Panc1 (cell line): Measurements from ENCODE around the gene ISOC2. TPM values are rescaled to one million over a fixed set of nuclear protein-coding genes. Genes with fewer than 3 reads are reported as not detected.
A peak's percentile ranks its signal among the peaks of the same experiment; 100 is the strongest.

ENCODE experiments used
- ATAC-seq: fragments of 200-7000 bp; cut with Tn5 transposase; 2 replicates; pipeline ENCODE4 v1.9.1; 2020; ENCODE audit warnings: mild to moderate bottlenecking, moderate library complexity
- BruUV-seq: library from RNA; stranded (reverse); fragments of 400-500 nt; replicated peaks from 2 replicates; lab custom pipeline; 2021; lab: Mats Ljungman, UMichigan
- CTCF ChIA-PET: fragments of 300-600 bp; sonication (Branson Sonifier 250); formaldehyde crosslinking; loops from one replicate; lab custom pipeline; 2022; ENCODE audit warnings: antibody characterized with exemption; lab: Charles Lee
- POLR2A ChIA-PET: fragments of 300-600 bp; sonication (Branson Sonifier 250); formaldehyde crosslinking; loops from one replicate; lab custom pipeline; 2022; ENCODE audit warnings: antibody characterized with exemption; lab: Charles Lee
- DNase-seq: peaks from one replicate; pipeline ENCODE4 v3.0.0-alpha.2; 2010; ENCODE audit warnings: low read depth, low spot score
- H3K27ac ChIP-seq: 2 replicates; pipeline ENCODE4 v1.5.1; 2011; ENCODE audit warnings: mild to moderate bottlenecking, low read length, inconsistent platforms
- H3K27me3 ChIP-seq: fragments of 200-500 bp; sonication (Bioruptor generic); 2 replicates; pipeline ENCODE4 v1.6.0; 2014; ENCODE audit warnings: low read length, inconsistent platforms; ENCODE audit not compliant: control insufficient read depth, insufficient read depth
- H3K36me3 ChIP-seq: fragments of 200-500 bp; sonication (Bioruptor generic); 2 replicates; pipeline ENCODE4 v1.5.1; 2014; ENCODE audit warnings: inconsistent platforms, mild to moderate bottlenecking, low read length, moderate library complexity; ENCODE audit not compliant: control insufficient read depth, insufficient read depth
- H3K4me1 ChIP-seq: 2 replicates; pipeline ENCODE4 v1.5.1; 2011; ENCODE audit warnings: inconsistent platforms, mild to moderate bottlenecking, low read length, moderate library complexity; ENCODE audit not compliant: control insufficient read depth, insufficient read depth
- H3K4me3 ChIP-seq, 2 experiments: 2 replicates each; pipeline ENCODE4 v1.5.1; 2011 to 2012; ENCODE audit warnings: low read depth in 2 of 2, low read length in 2 of 2, mild to moderate bottlenecking in 2 of 2, inconsistent platforms in 1 of 2, moderate library complexity in 1 of 2
- H3K9me3 ChIP-seq: fragments of 200-500 bp; sonication (Bioruptor generic); 2 replicates; pipeline ENCODE4 v1.5.1; 2014; ENCODE audit warnings: low read depth, mild to moderate bottlenecking, inconsistent platforms, low read length, moderate library complexity; ENCODE audit not compliant: control insufficient read depth, insufficient read depth
- CTCF ChIP-seq: fragments of 450-650 bp; IDR thresholded peaks from 2 replicates; pipeline ENCODE4 v1.5.1; 2017; ENCODE audit warnings: mild to moderate bottlenecking
- POLR2AphosphoS5 ChIP-seq: IDR thresholded peaks from 2 replicates; pipeline ENCODE4 v1.6.1; 2012; ENCODE audit warnings: mild to moderate bottlenecking, low read depth, low read length, moderate library complexity
- REST ChIP-seq, 2 experiments: IDR thresholded peaks; 2 replicates each; pipeline ENCODE4 v1.6.1; 2011 to 2012; ENCODE audit warnings: low read depth in 2 of 2, control low read depth in 1 of 2, low read length in 1 of 2, mild to moderate bottlenecking in 1 of 2, moderate library complexity in 1 of 2; ENCODE audit not compliant: insufficient read depth in 1 of 2
- SIN3A ChIP-seq: IDR thresholded peaks from 2 replicates; pipeline ENCODE4 v1.6.1; 2012; ENCODE audit warnings: low read depth, mild to moderate bottlenecking, low read length, moderate library complexity, borderline replicate concordance; ENCODE audit not compliant: insufficient read depth
- TCF7L2 ChIP-seq: IDR thresholded peaks from 2 replicates; pipeline ENCODE4 v1.6.1; 2011; ENCODE audit warnings: mild to moderate bottlenecking, low read depth, low read length, inconsistent platforms
- in situ Hi-C: cut with HindIII; loops from 2 replicates; pipeline ENCODE4 v1.10.0; 2016; ENCODE audit warnings: low sequenced_read_pairs, low pct_unique_long_range_greater_than_20kb
- intact Hi-C: fragments of 100-400 bp; cut with micrococcal nuclease; formaldehyde crosslinking; loops from one replicate; pipeline ENCODE4 v1.10.0; 2022; ENCODE audit not compliant: unreplicated experiment
- total RNA-seq: library from RNA; stranded (reverse); gene quantifications from one replicate; pipeline ENCODE4 v1.2.1, GENCODE V29; 2021; ENCODE audit not compliant: unreplicated experiment

The ISOC2 gene
- total RNA-seq, 1 experiment from 2014 or later, result 150 TPM

GRCh38 chr19:55443045-55443823 lies 18.2 kb downstream of the ISOC2 start, which contains the start of gene SHISA7:
TSS of gene SHISA7 (minus strand) at chr19:55443300. CDS start at chr19:55442863, 437 bp downstream.
- Histone ChIP-seq H3K27me3 (peaks cover 21% of the 10 kb centered on the region), H3K4me1 (peaks cover 15% of the 10 kb centered on the region), H3K36me3 (no peaks in the 10 kb centered on the region), H3K4me3 (peak within 1 kb of the TSS in 1 of 2 experiments; percentile 29; a peak in 2 of 4 replicates), H3K9me3 (no peaks in the 10 kb centered on the region), H3K27ac (no peak within 1 kb of the TSS)
- peak; percentile 60 for ATAC-seq
- POLR2A ChIA-PET, result interaction anchor here (0.5 kb wide), 1 partner anchor 24 kb away, joined by 6 read pairs; no protein-coding TSS in a partner anchor
- in situ Hi-C loops, result no loop called here
- DNase-seq, result no peak
- CTCF ChIA-PET, result interaction anchor here (0.8 kb wide), 1 partner anchor 44 kb away, joined by 4 read pairs; no protein-coding TSS in a partner anchor
- TF ChIP-seq REST (IDR thresholded peaks at IDR 0.05; ENCODE audit: insufficient read depth in 1 of 2, low read depth in 2 of 2, low read length in 1 of 2) (no peak), POLR2AphosphoS5 (no peak), SIN3A (no peak), CTCF (no peak; the same call in 1 of the 2 replicates)
- no TSS peak for BruUV-seq
- intact Hi-C loops, result no loop called here

- intact Hi-C loops, result no loop called here
- CTCF ChIA-PET, result no interaction called here
- ATAC-seq, result peak; percentile 59
Measured at GRCh38 chr19:55442372-55442961, 19.0 kb downstream of the ISOC2 start.

More at GRCh38 chr19:55442372-55442961, 19.0 kb downstream of the ISOC2 start:
- H3K27me3 ChIP-seq, result peaks cover 21% of the 10 kb centered on the region
- no peak for TF ChIP-seq POLR2AphosphoS5
- no peak for TF ChIP-seq TCF7L2
- TF ChIP-seq CTCF, result no peak
- no peak for TF ChIP-seq REST (IDR thresholded peaks at IDR 0.05; ENCODE audit: insufficient read depth in 1 of 2, low read depth in 2 of 2, low read length in 1 of 2)
- no peak for TF ChIP-seq SIN3A
- DNase-seq, result no peak
- no peaks in the 10 kb centered on the region for H3K9me3 ChIP-seq
- no peak overlapping the region for H3K27ac ChIP-seq
- H3K4me1 ChIP-seq, result peaks cover 8% of the 10 kb centered on the region
- H3K36me3 ChIP-seq, result no peaks in the 10 kb centered on the region
- BruUV-seq, result no TSS peak
- H3K4me3 ChIP-seq, result no peak overlapping the region; a peak in 1 of 4 replicates
- POLR2A ChIA-PET, result interaction anchor here (0.5 kb wide), 1 partner anchor 23 kb away, joined by 6 read pairs; no protein-coding TSS in a partner anchor
- in situ Hi-C loops, result no loop called here
